ENCODE data around the gene NUMB.

The NUMB gene

DNA sequence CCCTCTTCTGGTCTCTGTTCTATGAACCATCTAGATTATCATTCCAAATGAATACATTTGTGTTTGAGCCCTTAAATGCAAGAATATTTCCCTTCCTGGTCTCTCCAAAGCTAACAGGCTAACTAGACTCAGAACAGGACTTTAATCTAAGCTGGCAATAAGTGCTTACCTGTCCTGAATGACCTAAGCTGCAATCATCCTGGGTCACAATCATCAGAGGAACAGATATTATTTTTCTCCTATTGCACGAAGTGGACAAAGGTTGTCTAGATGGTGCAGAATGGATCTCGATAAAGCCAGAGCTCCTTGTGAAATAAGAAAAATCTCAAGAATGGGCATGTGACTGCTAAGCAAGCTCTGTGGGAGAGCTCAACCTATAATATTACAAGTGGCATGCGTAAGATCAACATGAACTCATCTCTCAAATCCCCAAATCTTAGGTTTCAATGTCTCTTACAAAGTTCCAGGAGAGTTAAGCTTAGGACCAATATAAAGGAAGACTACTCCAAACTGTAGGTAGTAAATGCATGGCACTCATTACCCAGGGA is 10.6 kb upstream of the NUMB start:
- no peak for DNase-seq (ENCODE audit: extremely low read depth, insufficient read length)
- TF ChIP-seq, protein P1, sequence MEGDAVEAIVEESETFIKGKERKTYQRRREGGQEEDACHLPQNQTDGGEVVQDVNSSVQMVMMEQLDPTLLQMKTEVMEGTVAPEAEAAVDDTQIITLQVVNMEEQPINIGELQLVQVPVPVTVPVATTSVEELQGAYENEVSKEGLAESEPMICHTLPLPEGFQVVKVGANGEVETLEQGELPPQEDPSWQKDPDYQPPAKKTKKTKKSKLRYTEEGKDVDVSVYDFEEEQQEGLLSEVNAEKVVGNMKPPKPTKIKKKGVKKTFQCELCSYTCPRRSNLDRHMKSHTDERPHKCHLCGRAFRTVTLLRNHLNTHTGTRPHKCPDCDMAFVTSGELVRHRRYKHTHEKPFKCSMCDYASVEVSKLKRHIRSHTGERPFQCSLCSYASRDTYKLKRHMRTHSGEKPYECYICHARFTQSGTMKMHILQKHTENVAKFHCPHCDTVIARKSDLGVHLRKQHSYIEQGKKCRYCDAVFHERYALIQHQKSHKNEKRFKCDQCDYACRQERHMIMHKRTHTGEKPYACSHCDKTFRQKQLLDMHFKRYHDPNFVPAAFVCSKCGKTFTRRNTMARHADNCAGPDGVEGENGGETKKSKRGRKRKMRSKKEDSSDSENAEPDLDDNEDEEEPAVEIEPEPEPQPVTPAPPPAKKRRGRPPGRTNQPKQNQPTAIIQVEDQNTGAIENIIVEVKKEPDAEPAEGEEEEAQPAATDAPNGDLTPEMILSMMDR (IDR thresholded peaks at IDR 0.05; ENCODE audit: insufficient read depth, low read length, poor library complexity, severe bottlenecking) = no peak
- Histone ChIP-seq H3K36me3 (ENCODE audit: control insufficient read depth, insufficient read depth, low read length) (no peaks in the 10 kb centered on the region), H3K4me3 (replicated peaks; ENCODE audit: low read depth, low read length) (no peak overlapping the region), H3K27me3 (replicated peaks; ENCODE audit: control insufficient read depth, insufficient read depth, low read length) (no peaks in the 10 kb centered on the region)

GRCh38 chr14:73467800-73468199 is 9.5 kb upstream of the NUMB start:
- Histone ChIP-seq H3K36me3 (ENCODE audit: control insufficient read depth, insufficient read depth, low read length) (no peaks in the 10 kb centered on the region), H3K4me3 (replicated peaks; ENCODE audit: low read depth, low read length) (no peak overlapping the region), H3K27me3 (replicated peaks; ENCODE audit: control insufficient read depth, insufficient read depth, low read length) (no peaks in the 10 kb centered on the region)
- DNase-seq (ENCODE audit: extremely low read depth, insufficient read length) = no peak
- TF ChIP-seq, protein P1 (IDR thresholded peaks at IDR 0.05; ENCODE audit: insufficient read depth, low read length, poor library complexity, severe bottlenecking) = no peak

- TF ChIP-seq, protein P1 (IDR thresholded peaks at IDR 0.05; ENCODE audit: insufficient read depth, low read length, poor library complexity, severe bottlenecking) = no peak
- no peak for DNase-seq (ENCODE audit: extremely low read depth, insufficient read length)
- H3K4me3 ChIP-seq (replicated peaks; ENCODE audit: low read depth, low read length) = no peak overlapping the region
- H3K27me3 ChIP-seq (replicated peaks; ENCODE audit: control insufficient read depth, insufficient read depth, low read length) = no peaks in the 10 kb centered on the region
- no peaks in the 10 kb centered on the region for H3K36me3 ChIP-seq (ENCODE audit: control insufficient read depth, insufficient read depth, low read length)
Observed at GRCh38 chr14:73467377-73467776, 9.0 kb upstream of the NUMB start.

GRCh38 chr14:73466861-73467260 is 8.5 kb upstream of the NUMB start:
- Histone ChIP-seq H3K27me3 (replicated peaks; ENCODE audit: control insufficient read depth, insufficient read depth, low read length) (no peaks in the 10 kb centered on the region), H3K4me3 (replicated peaks; ENCODE audit: low read depth, low read length) (no peak overlapping the region), H3K36me3 (ENCODE audit: control insufficient read depth, insufficient read depth, low read length) (no peaks in the 10 kb centered on the region)
- TF ChIP-seq, protein P1 (IDR thresholded peaks at IDR 0.05; ENCODE audit: insufficient read depth, low read length, poor library complexity, severe bottlenecking) = no peak
- DNase-seq (ENCODE audit: extremely low read depth, insufficient read length) = no peak

DNA sequence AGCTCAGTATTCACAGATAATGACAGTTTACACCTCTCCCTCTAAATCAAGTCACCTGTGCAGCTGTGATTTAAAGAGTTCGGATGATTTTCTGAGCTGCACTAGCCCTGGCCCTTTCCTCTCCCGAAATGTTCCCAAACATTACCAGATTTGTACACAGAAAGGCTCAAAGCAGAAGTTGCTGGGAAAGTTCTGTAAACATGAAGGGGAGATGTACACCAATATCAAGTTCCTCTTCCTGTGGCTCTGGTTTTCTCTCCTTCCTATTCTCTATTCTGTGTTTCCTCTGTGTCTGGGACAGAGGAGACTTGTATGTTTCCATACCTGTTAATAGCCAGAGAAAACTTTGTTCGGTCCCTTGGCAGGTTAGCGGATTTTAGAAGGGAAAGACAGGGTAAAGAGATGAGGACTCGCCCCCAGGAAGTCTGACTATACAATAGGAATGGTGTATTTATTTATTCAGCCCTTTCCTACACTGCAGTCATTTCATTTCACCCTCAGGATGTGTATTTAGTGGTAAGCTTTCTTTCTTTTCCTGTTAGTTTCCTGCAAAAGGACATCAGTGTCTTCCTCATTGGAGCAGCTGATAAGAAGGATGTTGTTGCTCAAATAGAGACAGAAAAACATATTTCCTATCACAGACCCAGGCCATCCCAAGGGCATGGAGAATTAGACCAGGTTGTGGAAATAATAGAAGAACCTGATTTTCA is 7.6 kb upstream of the NUMB start:
- H3K27me3 ChIP-seq (replicated peaks; ENCODE audit: control insufficient read depth, insufficient read depth, low read length) = no peaks in the 10 kb centered on the region
- TF ChIP-seq, protein P1 (IDR thresholded peaks at IDR 0.05; ENCODE audit: insufficient read depth, low read length, poor library complexity, severe bottlenecking) = no peak
- H3K4me3 ChIP-seq (replicated peaks; ENCODE audit: low read depth, low read length) = no peak overlapping the region
- H3K36me3 ChIP-seq (ENCODE audit: control insufficient read depth, insufficient read depth, low read length) = no peaks in the 10 kb centered on the region
- no peak for DNase-seq (ENCODE audit: extremely low read depth, insufficient read length)

All from GM06990 (cell line).